Measurements from ENCODE around the gene RUNX1.

- TF ChIP-seq, protein P1, sequence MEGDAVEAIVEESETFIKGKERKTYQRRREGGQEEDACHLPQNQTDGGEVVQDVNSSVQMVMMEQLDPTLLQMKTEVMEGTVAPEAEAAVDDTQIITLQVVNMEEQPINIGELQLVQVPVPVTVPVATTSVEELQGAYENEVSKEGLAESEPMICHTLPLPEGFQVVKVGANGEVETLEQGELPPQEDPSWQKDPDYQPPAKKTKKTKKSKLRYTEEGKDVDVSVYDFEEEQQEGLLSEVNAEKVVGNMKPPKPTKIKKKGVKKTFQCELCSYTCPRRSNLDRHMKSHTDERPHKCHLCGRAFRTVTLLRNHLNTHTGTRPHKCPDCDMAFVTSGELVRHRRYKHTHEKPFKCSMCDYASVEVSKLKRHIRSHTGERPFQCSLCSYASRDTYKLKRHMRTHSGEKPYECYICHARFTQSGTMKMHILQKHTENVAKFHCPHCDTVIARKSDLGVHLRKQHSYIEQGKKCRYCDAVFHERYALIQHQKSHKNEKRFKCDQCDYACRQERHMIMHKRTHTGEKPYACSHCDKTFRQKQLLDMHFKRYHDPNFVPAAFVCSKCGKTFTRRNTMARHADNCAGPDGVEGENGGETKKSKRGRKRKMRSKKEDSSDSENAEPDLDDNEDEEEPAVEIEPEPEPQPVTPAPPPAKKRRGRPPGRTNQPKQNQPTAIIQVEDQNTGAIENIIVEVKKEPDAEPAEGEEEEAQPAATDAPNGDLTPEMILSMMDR (IDR thresholded peaks at IDR 0.05) = no peak
- no peak for TF ChIP-seq POLR2A (IDR thresholded peaks at IDR 0.05)
Observed at GRCh38 chr21:34962136-34962535, 87.0 kb downstream of the RUNX1 start.
